ENCODE results near the gene STK11.

Gene STK11

GRCh38 chr19:1264801-1265614 is 59.4 kb downstream of the STK11 start:
- no peak for DNase-seq

- DNase-seq: no peak
These were observed 60.1 kb downstream of the STK11 start for GRCh38 chr19:1265615-1266128.

- peak; percentile 55 for DNase-seq
These were observed 60.7 kb downstream of the STK11 start for GRCh38 chr19:1266129-1266915.

GRCh38 chr19:1266916-1267476 is 61.4 kb downstream of the STK11 start:
- peak; percentile 60 for DNase-seq

- no peak for DNase-seq
These were observed 62.1 kb downstream of the STK11 start for GRCh38 chr19:1267477-1268225.

- no peak for DNase-seq
These were observed 62.9 kb downstream of the STK11 start for GRCh38 chr19:1268226-1269064.

- peak; percentile 99 for DNase-seq
These were observed 63.5 kb downstream of the STK11 start, which contains the start of gene CIRBP for GRCh38 chr19:1269065-1269477. CIRBP (plus strand) TSS chr19:1269332; CDS start chr19:1270934, 1,602 bp downstream.

GRCh38 chr19:1269478-1270212 is 64.1 kb downstream of the STK11 start:
- DNase-seq: peak; percentile 79

- no peak for DNase-seq
These were observed 64.8 kb downstream of the STK11 start for GRCh38 chr19:1270213-1270853.

- no peak for DNase-seq
These were observed 65.4 kb downstream of the STK11 start for GRCh38 chr19:1270854-1271527.

- no peak for DNase-seq
These were observed 66.2 kb downstream of the STK11 start for GRCh38 chr19:1271528-1272422.

GRCh38 chr19:1272423-1273262 is 67.1 kb downstream of the STK11 start:
- DNase-seq: no peak

GRCh38 chr19:1273263-1274041 is 67.9 kb downstream of the STK11 start:
- DNase-seq: no peak

GRCh38 chr19:1274081-1274851 is 68.7 kb downstream of the STK11 start:
- DNase-seq: no peak

GRCh38 chr19:1274852-1275259 is 69.3 kb downstream of the STK11 start:
- no peak for DNase-seq

All from NK-92 treated with Interleukin-12 subunit alpha and Interleukin-12 subunit beta, amount 100 ng/mL, for 24 hours (cell line).